HEK293T (cell line): ENCODE data around the gene TLE3.

ENCODE experiments used
- L3MBTL2 ChIP-seq: fragments of 450-650 bp; conservative IDR thresholded peaks from 2 replicates; pipeline ENCODE4 v1.6.1; 2016; ENCODE audit warnings: mild to moderate bottlenecking
- TARDBP ChIP-seq: fragments of 450-650 bp; IDR thresholded peaks from 2 replicates; pipeline ENCODE4 v1.6.1; 2016

GRCh38 chr15:70064441-70064840, 33.3 kb downstream of the TLE3 start:
- TF ChIP-seq L3MBTL2 (no peak), TARDBP (no peak)
